Neuron (in vitro differentiated cells): ENCODE measurements around the gene ANKFN1.

Experiments
- H2AFZ ChIP-seq: one replicate; pipeline ENCODE4 v1.6.1; 2013; ENCODE audit warnings: low read depth, mild to moderate bottlenecking, inconsistent platforms, low read length, moderate library complexity
- H3K27me3 ChIP-seq: one replicate; pipeline ENCODE4 v1.6.1; 2013; ENCODE audit warnings: low read length; ENCODE audit not compliant: insufficient read depth
- H3K36me3 ChIP-seq: one replicate; pipeline ENCODE4 v1.6.1; 2013; ENCODE audit warnings: low read length; ENCODE audit not compliant: insufficient read depth
- H3K4me1 ChIP-seq: one replicate; pipeline ENCODE4 v1.6.1; 2013; ENCODE audit warnings: low read length; ENCODE audit not compliant: insufficient read depth
- H3K4me3 ChIP-seq: 2 replicates; pipeline ENCODE4 v1.5.1; 2013; ENCODE audit warnings: mild to moderate bottlenecking, low read length, moderate library complexity
- H3K9me3 ChIP-seq: one replicate; pipeline ENCODE4 v1.6.1; 2013; ENCODE audit warnings: low read length

ANKFN1 gene

GRCh38 chr17:56545106-56545505 lies 391.8 kb downstream of the ANKFN1 start:
- Histone ChIP-seq H3K4me3 (no peak overlapping the region), H2AFZ (no peak overlapping the region), H3K27me3 (no peaks in the 10 kb centered on the region), H3K36me3 (no peaks in the 10 kb centered on the region), H3K4me1 (no peaks in the 10 kb centered on the region), H3K9me3 (no peaks in the 10 kb centered on the region)

- Histone ChIP-seq H3K9me3 (no peaks in the 10 kb centered on the region), H3K4me3 (no peak overlapping the region), H2AFZ (no peak overlapping the region), H3K27me3 (no peaks in the 10 kb centered on the region), H3K4me1 (no peaks in the 10 kb centered on the region), H3K36me3 (no peaks in the 10 kb centered on the region)
Measured at GRCh38 chr17:56545930-56546329, 392.7 kb downstream of the ANKFN1 start.

- Histone ChIP-seq H3K4me3 (no peak overlapping the region), H3K4me1 (no peaks in the 10 kb centered on the region), H3K36me3 (no peaks in the 10 kb centered on the region), H3K9me3 (no peaks in the 10 kb centered on the region), H2AFZ (no peak overlapping the region), H3K27me3 (no peaks in the 10 kb centered on the region)
Measured at GRCh38 chr17:56548661-56549060, 395.4 kb downstream of the ANKFN1 start.

GRCh38 chr17:56549501-56549900 lies 396.2 kb downstream of the ANKFN1 start:
- no peak overlapping the region for H3K4me3 ChIP-seq
- no peak overlapping the region for H2AFZ ChIP-seq
- no peaks in the 10 kb centered on the region for H3K27me3 ChIP-seq
- H3K9me3 ChIP-seq: no peaks in the 10 kb centered on the region
- no peaks in the 10 kb centered on the region for H3K36me3 ChIP-seq
- H3K4me1 ChIP-seq: no peaks in the 10 kb centered on the region

GRCh38 chr17:56557682-56558081 lies 404.4 kb downstream of the ANKFN1 start:
- Histone ChIP-seq H3K36me3 (no peaks in the 10 kb centered on the region), H3K27me3 (no peaks in the 10 kb centered on the region), H3K4me3 (no peak overlapping the region), H3K4me1 (no peaks in the 10 kb centered on the region), H2AFZ (no peak overlapping the region), H3K9me3 (no peaks in the 10 kb centered on the region)

GRCh38 chr17:56558088-56558487 lies 404.8 kb downstream of the ANKFN1 start:
- no peaks in the 10 kb centered on the region for H3K9me3 ChIP-seq
- H3K4me1 ChIP-seq: no peaks in the 10 kb centered on the region
- H3K36me3 ChIP-seq: no peaks in the 10 kb centered on the region
- no peaks in the 10 kb centered on the region for H3K27me3 ChIP-seq
- no peak overlapping the region for H3K4me3 ChIP-seq
- no peak overlapping the region for H2AFZ ChIP-seq
